Stimulated activated CD8-positive, alpha-beta memory T cell treated with anti-CD3 and anti-CD28 coated beads, Interleukin-15, amount 100 ng/mL, for 48 hours (primary cell): ENCODE measurements around the gene RNF144A.
"Not testable (repeated sequence)": the region's sequence is repeated elsewhere in the genome, so short reads cannot be mapped to it uniquely, and the experiment has no call there.

ENCODE experiments used
- DNase-seq, 2 donors: peaks; one replicate each; pipeline ENCODE4 v3.0.0-alpha.2; 2020; ENCODE audit warnings: low read depth in 2 of 2

RNF144A gene

GRCh38 chr2:6917071-6917760, at the start of gene RNF144A:
Gene RNF144A (plus strand): TSS chr2:6917412. CDS start chr2:6996927, 79,515 bp downstream.
- peak; percentile 60 to 67 for DNase-seq

- DNase-seq: no peak
Measured at GRCh38 chr2:6872394-6872793, 44.8 kb upstream of the RNF144A start.

GRCh38 chr2:6874032-6874431, 43.2 kb upstream of the RNF144A start:
- no peak for DNase-seq

- no peak for DNase-seq
Measured at GRCh38 chr2:6876309-6876708, 40.9 kb upstream of the RNF144A start.

- DNase-seq: no peak
Measured at GRCh38 chr2:6877402-6878304, 39.6 kb upstream of the RNF144A start, which contains the start of gene RSAD2. Gene RSAD2 (plus strand): TSS chr2:6877777. CDS start chr2:6877801, 24 bp downstream.

- DNase-seq: no peak
Measured at GRCh38 chr2:6878549-6878948, 38.7 kb upstream of the RNF144A start.

- DNase-seq: no peak
Measured at GRCh38 chr2:6879011-6879410, 38.2 kb upstream of the RNF144A start.

- DNase-seq: no peak
Measured at GRCh38 chr2:6880200-6880733, 36.9 kb upstream of the RNF144A start.

- DNase-seq: no peak
Measured at GRCh38 chr2:6881046-6881445, 36.2 kb upstream of the RNF144A start.

GRCh38 chr2:6881516-6881915, 35.7 kb upstream of the RNF144A start:
- no peak for DNase-seq

GRCh38 chr2:6883448-6884122, 33.6 kb upstream of the RNF144A start:
- DNase-seq: no peak

- no peak for DNase-seq
Measured at GRCh38 chr2:6885551-6885950, 31.7 kb upstream of the RNF144A start.

GRCh38 chr2:6885968-6886367, 31.2 kb upstream of the RNF144A start:
- no peak for DNase-seq

GRCh38 chr2:6887751-6888192, 29.4 kb upstream of the RNF144A start:
- DNase-seq: no peak

- no peak for DNase-seq
Measured at GRCh38 chr2:6888724-6889123, 28.5 kb upstream of the RNF144A start.

GRCh38 chr2:6893876-6894482, 23.2 kb upstream of the RNF144A start:
- DNase-seq: no peak

- DNase-seq: no peak
Measured at GRCh38 chr2:6896930-6897759, 20.1 kb upstream of the RNF144A start.

- DNase-seq: not testable (repeated sequence)
Measured at GRCh38 chr2:6902581-6902980, 14.6 kb upstream of the RNF144A start.

GRCh38 chr2:6905668-6906067, 11.5 kb upstream of the RNF144A start:
- DNase-seq: no peak

- no peak for DNase-seq
Measured at GRCh38 chr2:6906165-6906741, 11.0 kb upstream of the RNF144A start.
